ENCODE data around the gene PDIA5.

PDIA5 gene

GRCh38 chr3:123066896-123067688 lies at the start of gene PDIA5:
Gene PDIA5, plus strand, starts transcription at chr3:123067025. Its CDS starts 140 bp downstream, at chr3:123067165.
- peak; percentile 69 for DNase-seq

GRCh38 chr3:123018683-123019082 lies 48.1 kb upstream of the PDIA5 start:
- no peak for DNase-seq

GRCh38 chr3:123019161-123019560 lies 47.7 kb upstream of the PDIA5 start:
- no peak for DNase-seq

GRCh38 chr3:123019591-123019990 lies 47.2 kb upstream of the PDIA5 start:
- no peak for DNase-seq

- no peak for DNase-seq
These were observed 46.1 kb upstream of the PDIA5 start for GRCh38 chr3:123020709-123021108.

GRCh38 chr3:123021388-123021787 lies 45.4 kb upstream of the PDIA5 start:
- DNase-seq, result no peak

- no peak for DNase-seq
These were observed 44.8 kb upstream of the PDIA5 start for GRCh38 chr3:123021996-123022510.

GRCh38 chr3:123024056-123024455 lies 42.8 kb upstream of the PDIA5 start:
- DNase-seq, result no peak

- no peak for DNase-seq
These were observed 40.9 kb upstream of the PDIA5 start for GRCh38 chr3:123025642-123026521.

GRCh38 chr3:123026565-123027291 lies 40.1 kb upstream of the PDIA5 start:
- no peak for DNase-seq

GRCh38 chr3:123027292-123028232 lies 39.3 kb upstream of the PDIA5 start, which contains the start of gene SEMA5B:
Gene SEMA5B, minus strand, starts transcription at chr3:123027763. Its CDS starts 66,500 bp downstream, at chr3:122961263.
- peak; percentile 17 for DNase-seq

- peak; percentile 18 for DNase-seq
These were observed 38.5 kb upstream of the PDIA5 start for GRCh38 chr3:123028233-123028828.

- DNase-seq, result no peak
These were observed 35.8 kb upstream of the PDIA5 start for GRCh38 chr3:123031051-123031450.

GRCh38 chr3:123032057-123032456 lies 34.8 kb upstream of the PDIA5 start:
- no peak for DNase-seq

- DNase-seq, result no peak
These were observed 32.7 kb upstream of the PDIA5 start for GRCh38 chr3:123034120-123034519.

- DNase-seq, result no peak
These were observed 31.8 kb upstream of the PDIA5 start for GRCh38 chr3:123034996-123035395.

GRCh38 chr3:123036352-123037014 lies 30.3 kb upstream of the PDIA5 start:
- DNase-seq, result no peak

GRCh38 chr3:123037015-123037375 lies 29.8 kb upstream of the PDIA5 start:
- no peak for DNase-seq

GRCh38 chr3:123038751-123039150 lies 28.1 kb upstream of the PDIA5 start:
- DNase-seq, result no peak

GRCh38 chr3:123039178-123039577 lies 27.6 kb upstream of the PDIA5 start:
- no peak for DNase-seq

- DNase-seq, result no peak
These were observed 24.4 kb upstream of the PDIA5 start for GRCh38 chr3:123042413-123042812.
